NCI-H1092 treated with DMSO at 0.1 percent for 48 hours (cell line): Measurements from ENCODE around the gene ANKIB1.
"Not testable (repeated sequence)": the region's sequence is repeated elsewhere in the genome, so short reads cannot be mapped to it uniquely, and the experiment has no call there.

Experiments used
- DNase-seq: peaks from one replicate; lab custom pipeline; 2025; lab: John Stamatoyannopoulos, UW

Gene ANKIB1

DNA sequence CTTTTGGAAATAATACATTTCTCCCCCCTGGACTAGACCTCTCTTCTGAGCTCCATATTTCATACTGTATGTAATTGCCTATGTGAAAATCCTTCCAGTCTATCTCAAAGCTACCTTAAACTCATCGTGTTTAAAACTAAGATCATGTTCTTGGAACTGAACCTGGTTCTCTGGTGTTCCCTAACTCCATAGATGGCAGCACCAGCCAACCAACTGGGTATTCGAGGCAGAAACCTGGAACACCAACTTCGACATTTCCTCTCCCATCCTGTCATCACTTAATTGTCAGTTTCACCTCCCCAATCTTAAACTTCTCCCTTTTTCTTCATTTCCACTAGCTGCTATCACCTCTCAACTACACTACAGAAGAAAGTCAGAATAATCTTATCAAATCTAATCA, 87.0 kb downstream of the ANKIB1 start:
- no peak for DNase-seq

DNA sequence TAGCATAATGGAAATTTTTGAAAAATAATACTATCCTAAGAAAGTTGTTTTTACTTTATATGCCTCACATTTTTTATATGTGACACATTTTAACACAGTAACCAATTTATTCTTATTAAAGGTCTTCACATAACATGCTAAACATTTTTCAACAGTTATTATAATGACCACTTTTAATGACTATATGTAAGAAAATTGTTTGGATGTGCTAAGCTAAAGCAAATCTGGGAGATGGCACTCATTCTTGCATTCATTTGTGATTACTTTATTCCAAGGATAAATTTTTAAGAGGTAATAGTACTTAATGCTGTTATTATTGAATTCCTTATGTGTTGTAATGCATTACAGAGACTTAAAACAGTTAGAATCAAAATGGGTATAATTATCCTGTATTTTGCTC, 88.1 kb downstream of the ANKIB1 start:
- no peak for DNase-seq

DNA sequence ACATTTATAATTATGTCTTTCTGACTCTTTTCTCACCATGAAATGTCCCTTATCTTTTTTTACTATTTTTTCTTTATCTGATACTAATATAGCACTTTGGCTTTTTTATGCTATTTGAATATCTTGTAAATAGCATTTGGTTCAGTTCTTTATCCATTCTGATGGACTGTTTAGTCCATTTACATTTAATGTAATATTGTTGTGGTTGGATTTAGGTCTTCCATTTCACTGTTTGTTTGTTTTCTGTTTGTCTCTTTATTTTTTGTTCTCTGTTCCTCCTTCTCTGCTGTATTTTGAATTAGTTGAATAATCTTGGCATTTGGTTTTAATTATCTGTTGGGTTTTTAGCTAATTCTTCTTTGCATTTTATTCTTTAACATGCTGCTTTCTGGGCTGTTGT, 89.8 kb downstream of the ANKIB1 start:
- no peak for DNase-seq

DNA sequence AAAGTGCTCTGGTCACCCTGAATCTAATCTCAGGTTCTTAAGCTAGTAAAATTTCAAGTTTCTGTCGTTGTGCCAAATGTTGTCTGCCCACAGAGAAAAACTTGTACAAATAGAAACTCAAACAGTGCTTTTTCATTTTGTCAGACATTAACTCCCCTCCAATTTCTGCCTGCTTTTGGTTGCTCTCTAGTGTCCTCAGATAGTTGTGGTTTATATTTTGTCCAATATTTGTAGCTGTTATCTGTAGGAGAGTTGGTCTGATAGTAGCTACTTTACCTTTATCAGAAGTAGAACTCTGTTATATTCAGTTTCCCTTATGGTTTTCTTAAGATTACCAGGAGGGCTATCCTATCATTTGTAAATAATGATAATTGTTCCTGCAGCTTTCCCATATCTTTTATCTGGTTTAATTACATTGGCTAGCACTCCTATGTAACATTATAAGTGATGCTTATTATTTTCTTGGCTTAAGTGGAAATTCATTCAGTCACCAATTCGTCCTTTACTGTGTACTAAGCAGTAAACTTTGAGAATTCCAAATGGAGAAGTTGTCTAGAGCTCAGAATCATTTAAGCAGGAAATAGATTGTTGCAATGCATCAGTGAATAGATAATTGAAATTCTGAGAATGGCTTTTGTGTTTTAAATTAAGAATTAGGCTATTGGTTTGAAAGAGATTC, 91.0 kb downstream of the ANKIB1 start:
- DNase-seq, result no peak

DNA sequence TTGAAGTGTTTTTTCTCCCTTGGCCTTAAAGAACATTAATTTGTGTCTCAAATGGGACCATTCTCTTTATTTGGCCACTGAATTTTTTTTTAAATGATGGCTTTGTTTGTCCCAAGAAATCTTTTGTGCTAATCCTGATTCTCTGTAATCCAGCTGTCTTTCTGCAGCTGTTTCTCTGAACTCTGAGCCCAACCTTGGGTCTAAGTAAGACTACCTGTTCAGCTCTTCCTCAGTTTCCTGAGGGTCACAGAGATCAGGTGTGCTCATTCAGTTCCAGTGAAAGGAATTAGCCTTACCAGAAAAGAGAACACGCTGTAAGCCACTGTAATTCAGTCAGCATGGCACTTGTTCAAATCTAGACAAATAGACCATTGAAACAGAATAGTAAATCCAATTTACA, 94.2 kb downstream of the ANKIB1 start:
- no peak for DNase-seq

DNA sequence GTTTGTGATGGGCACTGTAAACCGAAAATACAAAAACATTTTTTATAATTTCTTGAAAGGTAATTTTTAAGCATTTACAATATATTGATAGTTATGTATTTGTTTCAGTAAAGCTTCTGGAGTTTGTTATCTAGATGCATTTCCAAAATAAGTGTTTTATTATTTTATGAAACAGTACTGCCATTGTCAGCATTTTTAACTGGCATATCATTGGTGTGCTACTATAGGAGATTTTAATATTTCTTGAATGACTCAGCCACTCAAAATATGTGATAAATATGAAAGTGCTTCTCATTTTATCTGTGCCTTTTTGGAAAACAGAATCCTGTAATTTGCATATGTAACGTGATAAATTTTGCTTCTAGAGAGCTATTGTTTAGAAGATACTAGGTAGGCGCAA, 97.9 kb downstream of the ANKIB1 start:
- no peak for DNase-seq

DNA sequence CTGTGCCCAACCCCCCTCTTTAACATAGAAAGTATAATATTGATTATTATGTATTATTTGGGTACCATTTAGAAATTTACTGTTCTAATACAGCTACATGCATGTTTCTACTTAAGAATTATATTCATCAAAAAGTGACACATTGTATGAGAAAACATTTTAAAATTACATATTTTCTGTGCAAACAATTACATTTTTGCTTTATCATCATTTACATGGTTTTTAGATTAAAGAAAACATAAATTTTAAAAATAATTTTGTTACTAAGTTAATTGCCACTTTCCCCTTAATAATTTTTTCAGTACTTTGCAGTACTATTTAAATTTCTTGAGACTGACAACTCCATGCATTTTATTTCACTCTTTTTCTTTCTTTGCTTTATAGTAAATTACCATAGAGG, 106.2 kb downstream of the ANKIB1 start:
- DNase-seq, result no peak

DNA sequence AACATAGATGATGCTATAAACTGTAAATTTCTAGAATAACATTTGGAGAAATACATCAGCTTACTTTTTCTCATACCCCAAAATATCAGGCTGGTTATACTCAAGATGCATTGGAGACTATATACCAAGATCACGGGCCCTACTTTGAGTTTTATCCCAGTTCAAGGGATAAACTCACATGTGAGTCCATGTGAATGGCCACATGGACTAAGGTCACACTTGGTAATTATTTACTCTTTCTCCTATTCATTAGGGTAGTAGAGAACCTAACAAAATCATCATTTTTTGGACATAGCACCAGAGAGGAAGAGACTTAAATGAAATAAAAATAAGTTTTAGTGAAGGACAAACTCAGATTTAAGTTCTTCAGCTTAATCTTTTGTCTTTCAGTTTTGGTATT, 108.4 kb downstream of the ANKIB1 start:
- DNase-seq, result no peak

DNA sequence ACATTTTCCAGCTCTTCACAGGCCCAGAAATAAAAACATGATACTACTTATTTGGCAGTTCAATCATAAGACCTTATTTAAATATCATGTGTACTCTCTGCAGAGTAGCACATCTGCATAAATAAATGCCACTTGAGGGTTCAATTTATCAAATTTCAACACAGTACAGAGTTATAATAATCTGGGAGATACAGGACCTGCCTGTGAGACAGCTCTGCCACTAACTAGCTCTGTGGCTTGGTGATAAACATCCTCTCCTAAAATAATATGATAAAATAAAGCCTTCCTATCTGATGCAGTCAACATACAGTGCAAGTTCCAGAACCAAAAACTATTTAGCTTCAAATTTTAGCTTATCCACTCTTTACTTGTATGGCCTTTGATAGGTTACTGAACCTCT, 110.6 kb downstream of the ANKIB1 start:
- no peak for DNase-seq

DNA sequence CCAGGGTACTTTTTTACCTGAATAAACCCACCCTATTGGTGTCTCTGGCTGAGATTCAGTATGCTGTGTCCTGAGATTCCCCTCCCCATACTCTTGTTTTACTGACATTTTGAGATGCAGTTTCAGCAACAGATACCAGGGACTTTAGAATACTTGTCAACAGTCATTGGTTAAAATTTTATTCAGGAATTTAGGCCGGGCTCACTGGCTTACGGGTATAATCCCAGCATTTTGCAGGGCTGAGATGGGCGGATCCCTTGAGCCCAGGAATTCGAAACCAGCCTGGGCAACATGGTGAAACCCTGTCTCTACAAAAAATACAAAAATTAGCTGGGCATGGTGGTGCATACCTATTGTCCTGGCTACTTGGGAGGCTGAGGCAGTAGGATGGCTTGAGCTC, 111.5 kb downstream of the ANKIB1 start:
- DNase-seq, result no peak

DNA sequence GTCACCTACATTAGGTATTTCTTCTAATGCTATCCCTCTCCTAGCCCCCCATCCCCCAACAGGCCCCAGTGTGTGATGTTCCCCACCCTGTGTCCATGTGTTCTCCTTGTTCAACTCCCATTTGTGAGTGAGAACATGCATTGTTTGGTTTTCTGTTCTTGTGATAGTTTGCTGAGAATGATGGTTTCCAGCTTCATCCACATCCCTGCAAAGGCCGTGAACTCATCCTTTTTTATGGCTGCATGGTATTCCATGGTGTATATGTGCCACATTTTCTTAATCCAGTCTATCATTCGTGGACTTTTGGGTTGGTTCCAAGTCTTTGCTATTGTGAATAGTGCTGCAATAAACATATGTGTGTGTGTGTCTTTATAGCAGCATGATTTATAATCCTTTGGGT, 113.4 kb downstream of the ANKIB1 start:
- DNase-seq, result not testable (repeated sequence)

DNA sequence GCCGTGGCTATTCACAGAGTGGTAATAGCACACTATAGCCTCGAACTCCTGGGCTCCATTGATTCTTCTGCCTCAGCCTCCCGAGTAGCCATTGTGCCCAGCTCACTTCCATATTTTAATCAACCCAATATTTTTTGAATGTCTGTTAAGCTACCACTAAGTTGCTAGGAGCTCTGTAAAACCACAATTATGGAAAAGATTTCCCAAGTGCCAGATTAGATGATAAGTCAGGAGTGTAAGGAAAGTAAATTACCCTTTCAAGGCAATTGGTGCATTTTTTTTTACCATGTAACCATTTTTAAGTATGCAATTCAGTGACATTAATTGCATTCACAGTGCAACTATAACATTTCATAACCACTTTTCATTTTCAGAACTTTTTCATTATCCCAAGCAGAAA, 114.0 kb downstream of the ANKIB1 start:
- DNase-seq, result no peak

DNA sequence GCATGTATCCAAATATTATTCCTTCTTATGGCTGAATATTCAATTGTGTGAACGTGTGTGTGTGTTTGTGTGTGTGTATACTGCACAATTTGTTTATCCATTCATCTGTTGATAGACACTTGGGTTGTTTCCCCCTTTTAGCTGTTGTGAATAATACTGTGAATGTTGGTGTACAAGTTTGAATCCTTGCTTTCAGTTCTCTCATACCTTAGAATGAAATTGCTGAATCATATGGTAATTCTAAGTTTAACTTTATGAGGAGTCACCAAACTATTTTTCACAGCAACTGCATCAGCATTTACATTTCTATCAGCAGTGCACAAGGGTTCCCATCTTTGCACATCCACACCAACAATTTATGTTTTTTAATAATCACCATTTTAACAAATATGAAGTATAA, 114.6 kb downstream of the ANKIB1 start:
- DNase-seq, result no peak

DNA sequence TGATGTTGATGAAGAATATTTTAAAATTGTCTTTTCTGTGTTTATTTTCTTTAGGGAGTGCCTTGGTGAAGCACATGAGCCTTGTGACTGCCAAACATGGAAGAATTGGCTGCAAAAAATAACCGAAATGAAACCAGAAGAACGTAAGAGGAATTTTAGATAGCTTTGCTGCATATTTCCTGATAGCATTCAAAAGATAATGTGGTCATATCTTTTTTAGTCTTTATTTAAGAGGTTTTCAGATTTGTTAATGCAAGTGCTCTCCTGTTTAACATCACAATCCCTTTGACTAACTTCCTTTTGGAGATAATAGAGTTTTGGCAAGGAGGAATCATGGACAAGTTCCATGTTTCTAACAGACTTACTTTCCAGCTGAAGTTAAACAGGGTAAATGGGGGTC, 116.4 kb downstream of the ANKIB1 start:
- no peak for DNase-seq

DNA sequence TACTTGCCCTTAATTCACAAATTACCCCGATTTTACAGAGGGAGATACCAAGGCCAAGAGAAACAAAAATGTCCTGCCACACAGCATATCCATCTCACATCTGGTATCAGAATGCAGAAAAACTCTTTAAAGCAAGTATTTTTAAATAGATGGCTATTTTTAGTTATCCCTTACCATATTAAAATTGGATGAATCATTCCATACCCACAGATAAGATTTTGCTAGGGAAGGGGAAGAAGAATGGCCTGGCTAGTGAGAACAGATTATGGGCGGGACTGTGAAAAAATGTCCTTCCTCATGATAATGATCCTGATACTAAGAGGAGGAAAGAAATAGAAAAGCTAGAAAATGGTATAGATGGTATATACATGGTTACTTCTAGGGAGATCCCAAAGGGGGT, 121.0 kb downstream of the ANKIB1 start:
- DNase-seq, result no peak

DNA sequence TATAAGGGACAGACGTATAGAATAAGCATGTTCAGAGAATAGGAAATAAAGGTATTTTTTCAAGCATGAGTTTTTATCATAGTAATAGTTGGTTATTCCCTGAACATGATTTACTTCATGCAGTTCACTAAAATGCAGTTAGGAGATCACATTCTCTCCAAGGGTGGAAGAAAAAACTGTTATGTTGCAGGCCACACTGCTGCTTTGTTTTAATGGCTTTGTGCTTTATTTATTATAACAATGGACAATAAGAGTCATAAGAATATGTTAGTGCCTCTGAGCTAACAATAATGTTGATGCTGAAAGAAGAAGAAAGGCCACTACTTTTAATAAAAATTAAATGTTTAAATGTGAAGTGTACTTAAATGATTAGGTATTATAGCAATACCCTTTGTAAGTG, 123.0 kb downstream of the ANKIB1 start:
- DNase-seq, result no peak

DNA sequence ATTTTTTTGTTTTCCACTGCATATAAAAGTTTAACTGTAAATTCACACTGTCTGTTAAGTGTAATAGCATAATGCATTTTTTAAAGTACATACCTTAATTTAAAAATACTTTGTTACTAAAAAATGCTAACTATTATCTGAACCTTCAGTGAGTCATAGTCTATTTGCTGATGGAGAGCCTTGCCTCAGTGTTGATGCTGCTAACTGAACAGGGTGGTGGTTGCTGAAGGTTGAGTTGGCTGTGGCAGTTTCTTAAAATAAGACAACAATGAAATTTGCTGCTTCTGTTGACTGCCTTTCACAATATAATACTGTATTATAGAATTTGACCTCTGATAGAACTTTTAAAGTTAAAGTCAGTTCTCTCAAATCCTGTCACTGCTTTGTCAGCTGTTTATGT, 129.2 kb downstream of the ANKIB1 start:
- no peak for DNase-seq

DNA sequence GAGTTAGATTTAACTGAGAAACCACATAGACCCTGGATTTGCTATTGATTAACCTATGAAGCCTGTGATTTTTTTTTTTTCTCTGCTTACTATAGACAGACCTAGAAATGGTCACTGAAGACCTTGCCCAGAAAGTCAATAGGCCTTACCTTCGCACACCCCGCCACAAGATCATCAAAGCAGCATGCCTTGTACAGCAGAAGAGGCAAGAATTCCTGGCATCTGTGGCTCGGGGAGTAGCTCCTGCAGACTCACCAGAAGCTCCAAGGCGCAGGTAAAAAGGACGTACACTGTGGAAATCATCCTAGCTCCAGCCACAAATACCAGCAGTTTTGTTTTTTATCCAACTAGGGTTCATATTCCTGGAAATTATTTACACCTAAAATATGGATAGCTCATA, 145.3 kb downstream of the ANKIB1 start:
- no peak for DNase-seq

DNA sequence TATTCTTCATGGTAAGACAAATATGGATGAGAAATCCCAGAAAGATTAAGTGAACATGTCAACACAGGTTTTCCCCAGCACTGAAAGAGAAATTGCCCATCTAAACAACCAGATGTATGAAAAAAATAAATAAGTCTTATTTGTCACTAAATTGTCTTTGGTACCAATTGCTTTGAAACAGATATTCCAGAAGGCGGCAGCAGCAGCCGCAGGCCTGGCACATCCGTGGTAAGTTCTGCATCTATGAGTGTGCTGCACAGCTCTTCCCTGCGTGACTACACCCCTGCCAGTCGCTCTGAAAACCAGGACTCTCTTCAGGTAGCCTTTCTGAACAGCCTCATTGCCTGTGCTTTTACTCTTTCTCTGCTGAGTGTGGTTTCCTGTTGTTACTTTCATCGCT, 151.8 kb downstream of the ANKIB1 start:
- no peak for DNase-seq

DNA sequence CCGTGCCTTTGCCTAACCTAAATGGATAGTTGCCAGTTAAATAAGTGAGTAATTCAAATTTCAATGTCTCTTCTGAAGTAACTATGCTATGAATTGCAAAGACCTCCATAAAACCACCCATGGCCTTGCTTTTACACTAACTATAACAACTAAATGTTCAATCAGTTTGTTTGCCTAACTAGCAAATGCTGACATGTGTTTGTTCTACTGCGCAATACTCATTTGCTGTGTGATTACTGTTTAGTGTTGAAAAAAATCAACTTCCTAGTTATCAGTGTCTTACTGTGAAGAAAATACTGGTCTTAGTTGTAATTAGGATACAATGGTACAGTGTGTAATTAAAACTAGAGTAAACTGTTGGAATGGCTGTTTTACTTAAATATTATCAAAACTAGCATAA, 154.2 kb downstream of the ANKIB1 start:
- no peak for DNase-seq

DNA sequence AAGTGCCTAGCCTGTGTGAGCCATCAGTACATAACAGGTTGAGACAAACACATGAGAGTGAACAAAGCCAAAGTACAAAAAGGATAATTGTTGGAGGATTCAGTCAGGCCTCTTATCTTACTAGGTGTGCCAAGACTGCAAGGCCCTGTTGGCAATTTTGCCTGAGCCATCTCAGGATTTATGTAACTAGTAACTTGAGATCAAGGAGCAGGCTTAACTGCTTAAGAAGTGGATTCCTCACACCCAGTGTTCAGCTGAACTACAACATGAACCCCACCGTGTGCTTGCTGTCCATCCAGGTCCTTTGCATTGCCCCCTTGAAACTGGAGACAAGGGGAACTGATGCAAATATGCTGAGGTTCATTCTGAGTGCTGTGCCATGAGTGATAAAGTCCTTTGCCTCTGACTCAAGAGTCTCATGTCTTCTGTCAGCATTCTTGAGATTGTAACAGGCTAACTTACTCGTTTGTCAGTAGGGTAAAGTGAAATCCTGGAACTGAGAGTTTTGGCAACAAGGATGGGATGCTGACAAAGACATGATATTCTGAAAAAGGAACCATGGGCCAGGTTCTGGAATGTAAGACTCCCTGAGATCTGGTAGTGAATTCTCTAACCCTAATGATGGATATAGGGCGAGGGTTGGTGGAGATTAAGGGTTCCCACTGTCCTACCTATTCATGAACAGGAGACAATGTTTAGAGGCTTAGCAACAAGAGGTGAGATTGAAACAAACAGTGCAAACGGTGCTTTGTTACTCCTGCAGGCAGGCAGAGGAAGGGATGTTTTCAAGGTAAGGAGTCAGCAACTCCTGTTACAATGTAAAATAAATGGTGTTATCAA, 157.4 kb downstream of the ANKIB1 start:
- DNase-seq, result no peak

DNA sequence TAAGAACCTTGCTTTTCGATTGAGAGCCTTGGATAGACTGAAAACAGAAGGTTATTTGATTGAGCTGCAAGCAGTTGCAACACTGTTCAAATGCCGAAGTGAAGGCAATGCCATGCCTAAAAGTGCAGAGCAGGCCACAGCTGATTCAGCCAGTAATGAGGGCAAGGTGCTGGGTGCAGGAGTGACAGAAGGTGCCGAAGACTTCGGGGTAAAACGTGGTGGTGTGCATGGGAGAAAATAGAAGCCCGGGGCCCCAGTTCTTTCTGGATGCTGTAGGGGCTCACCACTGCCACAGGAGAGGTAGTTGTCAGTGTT, 157.9 kb downstream of the ANKIB1 start:
- no peak for DNase-seq

DNA sequence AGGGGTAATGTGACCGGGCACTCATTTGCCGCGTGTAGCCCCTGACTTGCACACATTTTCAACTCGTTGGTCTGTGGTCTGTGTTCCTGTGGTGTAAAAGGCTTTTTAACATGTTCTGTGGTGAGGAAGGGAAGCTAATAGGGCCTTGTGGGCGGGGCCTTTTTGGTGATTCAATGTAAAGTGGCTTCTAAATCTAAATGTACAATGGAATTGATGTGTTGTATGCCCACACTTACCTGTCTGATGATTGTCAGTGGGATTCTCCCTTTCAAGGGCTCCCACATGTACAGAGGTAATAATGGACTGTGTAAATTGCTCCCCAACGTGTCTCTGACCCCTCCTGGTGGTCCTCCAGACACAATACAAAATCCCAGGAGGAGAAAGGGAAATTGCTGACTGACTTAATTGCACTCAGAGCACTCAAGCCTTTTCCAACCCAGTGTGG, 158.4 kb downstream of the ANKIB1 start:
- no peak for DNase-seq

DNA sequence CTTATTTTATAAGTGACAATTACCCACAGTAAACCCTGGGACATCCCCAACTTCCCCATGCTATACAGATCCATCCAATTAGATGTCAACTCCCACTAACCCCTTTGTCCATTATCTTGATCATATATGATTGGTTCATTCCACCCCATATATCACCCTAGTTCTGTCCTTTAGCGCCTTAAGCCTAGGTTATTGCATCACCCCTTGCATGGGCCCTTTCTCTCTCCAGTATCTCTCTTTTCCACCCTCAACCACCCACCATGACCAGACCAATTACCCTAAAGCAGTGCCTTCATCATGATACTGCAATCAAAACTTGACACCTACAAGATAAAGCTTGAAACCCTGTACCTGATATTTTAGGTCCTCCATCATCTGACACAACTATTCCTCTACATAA, 163.6 kb downstream of the ANKIB1 start:
- DNase-seq, result no peak
